Activated CD8-positive, alpha-beta memory T cell treated with anti-CD3 and anti-CD28 coated beads for 36 hours (primary cell): ENCODE data around the gene SCGB1C1. TPM values are rescaled to one million over a fixed set of nuclear protein-coding genes. Genes with fewer than 3 reads are reported as not detected.

Source experiments
- CTCF ChIA-PET: fragments of 350-600 bp; sonication (Branson Sonifier 250); formaldehyde crosslinking; loops from one replicate; lab custom pipeline; 2021; ENCODE audit warnings: antibody characterized with exemption; lab: Charles Lee
- POLR2A ChIA-PET: fragments of 350-600 bp; sonication (Branson Sonifier 250); formaldehyde crosslinking; loops from one replicate; lab custom pipeline; 2021; ENCODE audit warnings: antibody characterized with exemption; lab: Charles Lee
- total RNA-seq, 2 experiments: library from RNA; stranded (reverse); gene quantifications; one replicate each; pipeline ENCODE4 v1.2.3, GENCODE V29; 2021

SCGB1C1 gene
- total RNA-seq, 2 experiments from 2014 or later, result not detected

GRCh38 chr11:230431-230830 is 37.6 kb downstream of the SCGB1C1 start:
- POLR2A ChIA-PET, result interaction anchor here (0.6 kb wide), 1 partner anchor 185 kb away, joined by 6 read pairs; the partner anchor contains the start of gene SIGIRR
- CTCF ChIA-PET, result interaction anchor here (1.2 kb wide), 1 partner anchor 21 kb away, joined by 3 read pairs; no protein-coding TSS in a partner anchor

- CTCF ChIA-PET, result no interaction called here
- POLR2A ChIA-PET, result no interaction called here
These were observed 40.1 kb downstream of the SCGB1C1 start for GRCh38 chr11:232783-233565.

GRCh38 chr11:235180-235579 is 42.3 kb downstream of the SCGB1C1 start:
- ChIA-PET POLR2A (no interaction called here), CTCF (interaction anchor here (1.0 to 1.1 kb wide), 2 partner anchors 16 to 25 kb away, joined by 3 read pairs; no protein-coding TSS in a partner anchor)

- CTCF ChIA-PET, result no interaction called here
- POLR2A ChIA-PET, result interaction anchor here (1.9 kb wide), 1 partner anchor 28 kb away, joined by 5 read pairs; the partner anchor contains the start of genes BET1L and RIC8A
These were observed 42.7 kb downstream of the SCGB1C1 start for GRCh38 chr11:235609-235996.

- CTCF ChIA-PET, result interaction anchor here (0.8 to 1.7 kb wide), 5 partner anchors 15 to 79 kb away, joined by 3 to 12 read pairs (median 3); no protein-coding TSS in a partner anchor
- POLR2A ChIA-PET, result interaction anchor here (1.0 to 1.9 kb wide), 3 partner anchors 21 to 120 kb away, joined by 3 to 8 read pairs (median 5); partner anchors contain the start of genes BET1L and RIC8A
These were observed 43.3 kb downstream of the SCGB1C1 start, which contains the start of gene SIRT3 for GRCh38 chr11:235997-236773. Gene SIRT3 (minus strand): TSS chr11:236342. CDS start chr11:236328, 14 bp downstream.

DNA sequence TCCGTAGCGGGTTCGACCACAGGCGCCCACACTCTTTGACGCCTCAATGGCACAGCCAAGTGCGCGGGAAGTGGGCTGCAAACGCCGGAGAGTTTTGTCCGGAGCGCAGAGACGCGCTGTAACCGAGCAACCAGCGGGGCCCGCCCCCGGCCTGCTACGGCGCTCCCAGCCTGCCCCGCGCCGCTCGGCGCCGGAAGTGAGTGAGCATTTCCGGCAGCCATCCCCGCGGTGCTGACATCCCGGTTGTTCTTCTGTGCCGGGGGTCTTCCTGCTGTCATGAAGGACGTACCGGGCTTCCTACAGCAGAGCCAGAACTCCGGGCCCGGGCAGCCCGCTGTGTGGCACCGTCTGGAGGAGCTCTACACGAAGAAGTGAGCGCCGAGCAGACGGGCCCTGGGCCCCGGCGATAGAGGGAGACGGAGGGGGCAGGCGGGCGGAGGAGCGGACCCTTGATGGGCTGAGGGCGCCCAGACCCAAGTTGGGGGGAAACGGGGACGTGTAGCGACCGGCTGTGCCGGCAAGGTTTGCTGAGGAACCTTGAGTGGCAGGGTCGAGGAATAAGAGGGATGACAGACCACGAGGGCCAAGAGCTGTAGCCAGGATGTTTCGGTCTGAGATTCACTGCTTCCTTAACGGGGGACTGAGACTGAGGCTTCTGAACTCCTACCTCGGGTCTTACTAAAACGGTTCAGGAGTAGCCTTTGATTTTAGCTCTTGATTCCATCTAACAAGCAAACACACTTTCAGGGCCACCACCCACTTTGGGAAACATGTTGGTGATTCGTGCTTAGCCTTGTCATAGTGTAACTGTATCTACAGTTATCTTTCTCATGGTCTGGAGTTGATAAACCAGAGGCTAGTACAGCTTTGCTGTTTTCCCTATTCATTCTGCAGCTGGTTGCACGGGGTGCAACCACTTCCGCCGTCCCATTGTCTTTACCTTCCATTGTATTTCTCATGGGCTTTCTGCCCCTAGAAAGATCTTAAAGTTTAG is 44.2 kb downstream of the SCGB1C1 start, which contains the start of gene PSMD13:
Gene PSMD13, plus strand, starts transcription at position 203 of the 994 bp plus-strand sequence. Its CDS starts 74 bp downstream, at position 277.
- CTCF ChIA-PET, result interaction anchor here (0.8 to 1.7 kb wide), 5 partner anchors 14 to 79 kb away, joined by 3 to 12 read pairs (median 3); no protein-coding TSS in a partner anchor
- POLR2A ChIA-PET, result interaction anchor here (0.7 to 1.9 kb wide), 4 partner anchors 22 to 119 kb away, joined by 3 to 8 read pairs (median 5); partner anchors contain the start of genes BET1L and RIC8A

- ChIA-PET CTCF (interaction anchor here (1.7 kb wide), 1 partner anchor 12 kb away, joined by 12 read pairs; no protein-coding TSS in a partner anchor), POLR2A (interaction anchor here (1.8 kb wide), 1 partner anchor 118 kb away, joined by 8 read pairs; no protein-coding TSS in a partner anchor)
These were observed 45.5 kb downstream of the SCGB1C1 start for GRCh38 chr11:238346-238745.

- CTCF ChIA-PET, result interaction anchor here (1.8 kb wide), 1 partner anchor 10 kb away, joined by 5 read pairs; no protein-coding TSS in a partner anchor
- POLR2A ChIA-PET, result no interaction called here
These were observed 47.4 kb downstream of the SCGB1C1 start for GRCh38 chr11:240315-240714.

DNA sequence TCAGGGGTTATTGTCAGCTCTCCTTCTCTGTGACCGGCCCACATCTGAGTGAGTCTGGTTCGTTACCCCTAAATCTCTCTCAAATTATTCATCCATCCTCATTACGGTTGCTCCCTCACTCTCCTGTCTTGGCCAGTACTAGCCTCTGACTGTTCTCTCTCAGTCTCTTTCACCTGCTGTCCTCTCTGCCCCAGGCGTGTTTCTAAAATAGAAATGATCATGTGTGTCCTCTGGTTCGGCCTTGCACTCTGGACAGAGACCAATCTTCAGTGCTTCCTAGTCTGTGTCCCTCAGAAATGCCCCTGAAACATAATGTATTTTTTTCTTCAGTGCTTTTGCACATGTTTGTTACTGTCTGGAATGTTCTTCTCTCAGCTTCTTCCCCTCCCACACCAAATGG is 48.8 kb downstream of the SCGB1C1 start:
- ChIA-PET POLR2A (no interaction called here), CTCF (interaction anchor here (0.7 to 0.8 kb wide), 2 partner anchors 9 kb away, joined by 3 to 4 read pairs; no protein-coding TSS in a partner anchor)

Other genes starting within 250 kb of the SCGB1C1 start
- gene BET1L, start 14.3 kb downstream of the SCGB1C1 start, total RNA-seq, result 10 to 100 TPM; 39.8 to 40.6 TPM
- gene RIC8A, start 14.6 kb downstream of the SCGB1C1 start, total RNA-seq, result 100 to 1,000 TPM; 120 to 124 TPM
- 10 to 100 TPM; 13.5 to 16.0 TPM for gene SIRT3, start 43.3 kb downstream of the SCGB1C1 start, total RNA-seq
- gene PSMD13, start 43.9 kb downstream of the SCGB1C1 start, total RNA-seq, result 100 to 1,000 TPM; 246 to 250 TPM
- 1 to 10 TPM; 1.5 to 1.8 TPM for gene NLRP6, start 85.3 kb downstream of the SCGB1C1 start, total RNA-seq
- 10 to 100 TPM; 84.3 to 85.2 TPM for gene PGGHG, start 96.0 kb downstream of the SCGB1C1 start, total RNA-seq
- gene IFITM5, start 106.4 kb downstream of the SCGB1C1 start, total RNA-seq, result not detected
- gene IFITM2, start 114.7 kb downstream of the SCGB1C1 start, total RNA-seq, result 100 to 1,000 TPM; 179 to 189 TPM
- 10 to 100 TPM; 97.5 to 99.3 TPM for gene IFITM1, start 121.0 kb downstream of the SCGB1C1 start, total RNA-seq
- gene IFITM3, start 127.8 kb downstream of the SCGB1C1 start, total RNA-seq, result 10 to 100 TPM; 30.8 to 36.7 TPM
- under 1 TPM; 0.38 to 0.42 TPM for gene B4GALNT4, start 176.4 kb downstream of the SCGB1C1 start, total RNA-seq
- gene PKP3, start 201.1 kb downstream of the SCGB1C1 start, total RNA-seq, result under 1 TPM in 1 of 2 experiments, not detected in 1; 0.50 TPM
- 10 to 100 TPM; 34.4 to 35.6 TPM for gene SIGIRR, start 221.9 kb downstream of the SCGB1C1 start, total RNA-seq
- gene ANO9, start 248.9 kb downstream of the SCGB1C1 start, total RNA-seq, result 10 to 100 TPM; 21.9 to 22.0 TPM